Measurements from ENCODE around the gene TMEM255B. TPM values are rescaled to one million over a fixed set of nuclear protein-coding genes. Genes with fewer than 3 reads are reported as not detected.
"Not testable (repeated sequence)": the region's sequence is repeated elsewhere in the genome, so short reads cannot be mapped to it uniquely, and the experiment has no call there.

TMEM255B gene
- polyA plus RNA-seq, 3 donors, result 5.1 to 7.5 (median 5.9) TPM

- Histone ChIP-seq H3K4me2 (replicated peaks; ENCODE audit: extremely low read depth, low read length, poor library complexity, severe bottlenecking) (peak overlapping the region; percentile 78), H3K36me3 (replicated peaks in 1 of 2; ENCODE audit: control insufficient read depth in 1 of 2, insufficient read depth in 2 of 2, low read length in 2 of 2) (no peaks in the 10 kb centered on the region), H3K27me3 (ENCODE audit: control insufficient read depth in 2 of 2, insufficient read depth in 2 of 2, low read length in 2 of 2) (peaks cover 0 to 15% of the 10 kb centered on the region in 2 donors), H3K9ac (ENCODE audit: insufficient read depth, low read length, poor library complexity, severe bottlenecking) (no peak overlapping the region), H2AFZ (ENCODE audit: insufficient read depth, low read depth, low read length, poor library complexity, severe bottlenecking) (peak overlapping the region; percentile 65), H3K4me3 (replicated peaks in 1 of 3; ENCODE audit: low read depth in 2 of 3, low read length in 3 of 3) (peak overlapping the region; percentile 0 to 70 (median 38)), H3K4me1 (ENCODE audit: control insufficient read depth in 1 of 2, insufficient read depth in 2 of 2, low read length in 2 of 2) (peaks cover 7 to 9% of the 10 kb centered on the region in 2 donors), H3K9me3 (replicated peaks in 1 of 2; ENCODE audit: control insufficient read depth in 1 of 2, insufficient read depth in 1 of 2, low read length in 2 of 2) (peaks cover 10 to 31% of the 10 kb centered on the region in 2 donors), H3K79me2 (ENCODE audit: insufficient read depth, low read length) (no peaks in the 10 kb centered on the region), H3K27ac (ENCODE audit: low read depth in 1 of 2, low read length in 2 of 2) (no peak overlapping the region), H4K20me1 (ENCODE audit: insufficient read depth, low read length) (no peaks in the 10 kb centered on the region)
- TF ChIP-seq CTCF (IDR thresholded peaks at IDR 0.05), result peak; percentile 81
- H3K27ac Mint-ChIP-seq, result peak overlapping the region in 2 of 7 donors; percentile 23 to 30
- intact Hi-C loops (cut with micrococcal nuclease), result no loop called here
- DNase-seq, result peak; percentile 35 to 61 (median 51)
- H3K4me1 Mint-ChIP-seq, result peaks cover 4% of the 10 kb centered on the region
- peak overlapping the region; percentile 69 to 74 for H3K4me3 Mint-ChIP-seq
- H3K9me3 Mint-ChIP-seq, result peaks cover 7 to 17% (median 14%) of the 10 kb centered on the region in 7 donors
- H3K27me3 Mint-ChIP-seq (ENCODE audit: low read depth in 3 of 3), result peaks cover 13 to 26% (median 19%) of the 10 kb centered on the region in 3 donors
- no peaks in the 10 kb centered on the region for H3K36me3 Mint-ChIP-seq
- WGBS (ENCODE audit: insufficient coverage), result 5% methylated on average over 31 of the region's 36 CpGs
Measured at GRCh38 chr13:113724780-113725315, 34.2 kb upstream of the TMEM255B start.

GRCh38 chr13:113725329-113726105 is 33.5 kb upstream of the TMEM255B start:
- Histone ChIP-seq H3K4me3 (replicated peaks in 1 of 3; ENCODE audit: low read depth in 2 of 3, low read length in 3 of 3) (peak overlapping the region in 1 of 3 experiments; percentile 70), H3K9me3 (replicated peaks in 1 of 2; ENCODE audit: control insufficient read depth in 1 of 2, insufficient read depth in 1 of 2, low read length in 2 of 2) (peaks cover 13 to 31% of the 10 kb centered on the region in 2 donors), H3K4me2 (replicated peaks; ENCODE audit: extremely low read depth, low read length, poor library complexity, severe bottlenecking) (peak overlapping the region; percentile 78), H3K27me3 (ENCODE audit: control insufficient read depth in 2 of 2, insufficient read depth in 2 of 2, low read length in 2 of 2) (peaks cover 0 to 18% of the 10 kb centered on the region in 2 donors)
- intact Hi-C loops (cut with micrococcal nuclease); H3K4me1 Mint-ChIP-seq; H4K20me1 ChIP-seq (ENCODE audit: insufficient read depth, low read length); H3K4me1 ChIP-seq (ENCODE audit: control insufficient read depth in 1 of 2, insufficient read depth in 2 of 2, low read length in 2 of 2); H2AFZ ChIP-seq (ENCODE audit: insufficient read depth, low read depth, low read length, poor library complexity, severe bottlenecking); H3K27ac Mint-ChIP-seq; H3K27ac ChIP-seq (ENCODE audit: low read depth in 1 of 2, low read length in 2 of 2); H3K36me3 Mint-ChIP-seq; H3K9ac ChIP-seq (ENCODE audit: insufficient read depth, low read length, poor library complexity, severe bottlenecking); H3K4me3 Mint-ChIP-seq; DNase-seq; H3K79me2 ChIP-seq (ENCODE audit: insufficient read depth, low read length); H3K36me3 ChIP-seq (replicated peaks in 1 of 2; ENCODE audit: control insufficient read depth in 1 of 2, insufficient read depth in 2 of 2, low read length in 2 of 2): not testable (repeated sequence)
- 3% methylated on average over 6 of the region's 75 CpGs for WGBS (ENCODE audit: insufficient coverage)
- peaks cover 17 to 33% (median 24%) of the 10 kb centered on the region in 3 donors for H3K27me3 Mint-ChIP-seq (ENCODE audit: low read depth in 3 of 3)
- peaks cover 7 to 17% (median 14%) of the 10 kb centered on the region in 7 donors for H3K9me3 Mint-ChIP-seq

GRCh38 chr13:113726106-113726821 is 32.8 kb upstream of the TMEM255B start:
- 67% methylated on average over 17 of the region's 54 CpGs for WGBS (ENCODE audit: insufficient coverage)
- H4K20me1 ChIP-seq (ENCODE audit: insufficient read depth, low read length); H3K27ac Mint-ChIP-seq; H3K9ac ChIP-seq (ENCODE audit: insufficient read depth, low read length, poor library complexity, severe bottlenecking); H3K36me3 ChIP-seq (replicated peaks in 1 of 2; ENCODE audit: control insufficient read depth in 1 of 2, insufficient read depth in 2 of 2, low read length in 2 of 2); H3K79me2 ChIP-seq (ENCODE audit: insufficient read depth, low read length); H3K4me1 ChIP-seq (ENCODE audit: control insufficient read depth in 1 of 2, insufficient read depth in 2 of 2, low read length in 2 of 2); intact Hi-C loops (cut with micrococcal nuclease); H3K4me1 Mint-ChIP-seq; H3K36me3 Mint-ChIP-seq; H2AFZ ChIP-seq (ENCODE audit: insufficient read depth, low read depth, low read length, poor library complexity, severe bottlenecking); H3K27ac ChIP-seq (ENCODE audit: low read depth in 1 of 2, low read length in 2 of 2); DNase-seq: not testable (repeated sequence)
- Mint-ChIP-seq H3K4me3 (peak overlapping the region in 1 of 2 donors; percentile 50), H3K27me3 (ENCODE audit: low read depth in 3 of 3) (peaks cover 21 to 40% (median 27%) of the 10 kb centered on the region in 3 donors), H3K9me3 (peaks cover 7 to 20% (median 14%) of the 10 kb centered on the region in 7 donors)
- Histone ChIP-seq H3K4me2 (replicated peaks; ENCODE audit: extremely low read depth, low read length, poor library complexity, severe bottlenecking) (peak overlapping the region; percentile 45), H3K4me3 (replicated peaks in 1 of 3; ENCODE audit: low read depth in 2 of 3, low read length in 3 of 3) (peak overlapping the region in 1 of 3 experiments; percentile 39), H3K27me3 (ENCODE audit: control insufficient read depth in 2 of 2, insufficient read depth in 2 of 2, low read length in 2 of 2) (peaks cover 0 to 18% of the 10 kb centered on the region in 2 donors), H3K9me3 (replicated peaks in 1 of 2; ENCODE audit: control insufficient read depth in 1 of 2, insufficient read depth in 1 of 2, low read length in 2 of 2) (peaks cover 13 to 31% of the 10 kb centered on the region in 2 donors)

All from CD14-positive monocyte (primary cell).